B cell (primary cell): ENCODE data around the gene DIP2B. TPM values are rescaled to one million over a fixed set of nuclear protein-coding genes. Genes with fewer than 3 reads are reported as not detected.
A peak's percentile ranks its signal among the peaks of the same experiment; 100 is the strongest.

ENCODE experiments used
- ATAC-seq: fragments of 200-7000 bp; cut with Tn5 transposase; one replicate; pipeline ENCODE4 v1.10.0; 2021; ENCODE audit warnings: low read depth, mild to moderate bottlenecking, moderate number of reproducible peaks, moderate library complexity
- CTCF ChIA-PET: fragments of 350-600 bp; sonication (Branson Sonifier 250); formaldehyde crosslinking; loops from one replicate; lab custom pipeline; 2021; ENCODE audit warnings: antibody characterized with exemption, inconsistent platforms; lab: Charles Lee
- POLR2A ChIA-PET: fragments of 350-600 bp; sonication (Branson Sonifier 250); formaldehyde crosslinking; loops from one replicate; lab custom pipeline; 2021; ENCODE audit warnings: antibody characterized with exemption; lab: Charles Lee
- DNase-seq: peaks from one replicate; pipeline ENCODE4 v3.0.0; 2013
- H2AFZ ChIP-seq: 2 replicates; pipeline ENCODE4 v1.6.1; 2012; ENCODE audit warnings: mild to moderate bottlenecking, low read depth, low read length; ENCODE audit not compliant: insufficient read depth, poor library complexity, severe bottlenecking
- H3K27ac ChIP-seq, 2 donors: 1 replicate in 1 of 2; 2 replicates in 1 of 2; pipeline ENCODE4 v1.5.1; 2012 to 2013; ENCODE audit warnings: low read length in 2 of 2, mild to moderate bottlenecking in 2 of 2, moderate library complexity in 1 of 2
- H3K27me3 ChIP-seq, 4 experiments: fragments of 200-600 bp in 1 of 4; sonication (generic) in 1 of 4; replicated peaks in 1 of 4; 1 replicate in 2 of 4; 2 replicates in 2 of 4; pipeline versions ENCODE4 v1.6.1 to v1.7.0; 2013 to 2016; ENCODE audit warnings: low read length in 3 of 4, mild to moderate bottlenecking in 2 of 4, mixed read lengths in 1 of 4, moderate library complexity in 1 of 4; ENCODE audit not compliant: insufficient read depth in 4 of 4, control insufficient read depth in 3 of 4; ENCODE audit errors: control extremely low read depth in 1 of 4
- H3K36me3 ChIP-seq, 2 experiments: replicated peaks in 1 of 2; 1 replicate in 1 of 2; 2 replicates in 1 of 2; pipeline versions ENCODE4 v1.6.1 to v1.7.1; 2013; ENCODE audit warnings: low read length in 1 of 2; ENCODE audit not compliant: insufficient read depth in 2 of 2, control insufficient read depth in 1 of 2; ENCODE audit errors: control extremely low read depth in 1 of 2, extremely low read depth in 1 of 2
- H3K4me1 ChIP-seq, 2 donors: fragments of 200-600 bp in 1 of 2; sonication (generic) in 1 of 2; 1 replicate in 1 of 2; 2 replicates in 1 of 2; pipeline versions ENCODE4 v1.5.1 to v1.6.1; 2013 to 2017; ENCODE audit warnings: low read length in 2 of 2; ENCODE audit not compliant: control insufficient read depth in 2 of 2, insufficient read depth in 2 of 2
- H3K4me2 ChIP-seq: replicated peaks from 2 replicates; pipeline ENCODE3; 2012; ENCODE audit warnings: mild to moderate bottlenecking, low read depth, low read length; ENCODE audit not compliant: poor library complexity, severe bottlenecking
- H3K4me3 ChIP-seq, 5 experiments: fragments of 200-600 bp in 1 of 5; sonication (generic) in 1 of 5; 1 replicate in 3 of 5; 2 replicates in 2 of 5; pipeline versions ENCODE4 v1.5.1 to v1.7.0; 2011 to 2016; ENCODE audit warnings: low read length in 4 of 5, mild to moderate bottlenecking in 4 of 5, low read depth in 2 of 5, control low read depth in 1 of 5, moderate library complexity in 1 of 5; ENCODE audit not compliant: insufficient read depth in 1 of 5; ENCODE audit errors: control extremely low read depth in 1 of 5, extremely low read depth in 1 of 5
- H3K79me2 ChIP-seq: fragments of 200-600 bp; sonication (generic); one replicate; pipeline ENCODE4 v1.6.0; 2016; ENCODE audit warnings: low read length; ENCODE audit not compliant: control insufficient read depth, insufficient read depth
- H3K9ac ChIP-seq: fragments of 200-600 bp; sonication (generic); 2 replicates; pipeline ENCODE4 v1.6.1; 2017; ENCODE audit warnings: mild to moderate bottlenecking, low read length, moderate library complexity
- H3K9me3 ChIP-seq, 3 donors: one replicate each; pipeline versions ENCODE4 v1.6.1 to v1.7.1; 2013; ENCODE audit warnings: low read length in 2 of 3; ENCODE audit not compliant: control insufficient read depth in 2 of 3, insufficient read depth in 1 of 3; ENCODE audit errors: control extremely low read depth in 1 of 3
- H4K20me1 ChIP-seq: 2 replicates; pipeline ENCODE4 v1.6.0; 2012; ENCODE audit warnings: mild to moderate bottlenecking, low read length; ENCODE audit not compliant: insufficient read depth, control insufficient read depth, poor library complexity, severe bottlenecking
- H3K27ac Mint-ChIP-seq: one replicate; pipeline ENCODE4 v1.8.0; 2021; ENCODE audit warnings: mixed read lengths
- H3K27me3 Mint-ChIP-seq: one replicate; pipeline ENCODE4 v1.8.0; 2021; ENCODE audit warnings: mixed read lengths
- H3K4me1 Mint-ChIP-seq: one replicate; pipeline ENCODE4 v1.8.0; 2021; ENCODE audit warnings: mixed read lengths
- H3K4me3 Mint-ChIP-seq: one replicate; pipeline ENCODE4 v1.8.0; 2021; ENCODE audit warnings: mixed read lengths
- H3K9me3 Mint-ChIP-seq: one replicate; pipeline ENCODE4 v1.8.0; 2022; ENCODE audit warnings: mixed read lengths; ENCODE audit not compliant: insufficient read depth
- CTCF ChIP-seq: fragments of 200-600 bp; IDR thresholded peaks from one replicate; pipeline ENCODE4 v1.8.0; 2022; ENCODE audit warnings: antibody characterized with exemption, mild to moderate bottlenecking
- EZH2 ChIP-seq: IDR thresholded peaks from 2 replicates; pipeline ENCODE4 v1.6.1; 2012; ENCODE audit warnings: borderline replicate concordance, low read depth, mild to moderate bottlenecking, moderate library complexity, low read length; ENCODE audit not compliant: insufficient read depth, poor library complexity, severe bottlenecking
- WGBS: methylation state at CpG from one replicate; pipeline ENCODE4 v1.1.5; 2013; ENCODE audit warnings: missing lambda C conversion rate; ENCODE audit not compliant: insufficient coverage; 5-methylcytosine and 5-hydroxymethylcytosine counted together
- intact Hi-C: fragments of 100-400 bp; cut with micrococcal nuclease; formaldehyde crosslinking; loops from one replicate; pipeline ENCODE4 v1.10.0; 2022
- polyA plus RNA-seq: library from polyadenylated mRNA; depleted of rRNA; stranded (reverse); fragments of >200 nt; gene quantifications from 2 replicates; pipeline ENCODE4 v1.2.3, GENCODE V29; 2012
- total RNA-seq, 2 donors: library from RNA; stranded (reverse); fragments of 120-200 nt in 1 of 2; gene quantifications; 1 replicate in 1 of 2; 2 replicates in 1 of 2; pipeline versions ENCODE4 v1.2.3 to v1.2.4, GENCODE V29; 2013 to 2022

DIP2B gene
- total and polyA plus RNA-seq, 2 donors (not counting 1 experiment from before 2014, with no cell fraction given) = 16.4 to 38.8 TPM

DNA sequence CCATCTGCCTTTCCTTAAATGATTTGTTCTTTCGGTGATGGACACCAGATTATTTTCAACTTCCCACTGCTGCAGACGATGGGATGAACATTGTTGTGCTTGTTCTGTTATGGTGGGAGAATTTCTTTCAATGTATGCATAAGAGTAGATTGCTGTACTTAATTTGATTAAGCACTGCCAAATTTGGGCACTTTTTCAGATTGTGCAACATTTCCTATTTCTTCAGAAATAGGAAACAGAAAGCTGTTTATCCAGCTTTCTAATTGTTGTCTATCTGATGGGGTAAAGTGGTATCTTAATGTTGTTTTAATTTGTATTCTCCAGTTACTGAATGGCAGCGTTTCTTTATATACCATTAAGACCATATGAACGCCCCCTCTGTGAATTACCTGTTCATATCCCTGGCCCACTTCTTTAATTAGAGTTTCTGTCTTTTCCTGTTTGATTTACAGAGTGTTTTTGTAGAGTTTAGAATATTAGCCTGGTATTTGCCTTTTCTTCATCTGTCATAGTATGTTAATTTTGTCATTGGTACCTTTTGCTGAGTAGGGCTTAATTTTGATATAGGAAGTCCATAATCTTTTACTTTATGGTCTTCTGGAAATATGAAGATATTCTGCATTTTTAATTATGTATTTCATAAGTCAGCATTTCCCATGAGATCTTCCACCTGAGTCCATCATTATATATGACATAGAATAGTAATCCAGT is 59.6 kb downstream of the DIP2B start:
- Histone ChIP-seq H3K4me3 (no peak overlapping the region), H3K79me2 (peaks cover 100% of the 10 kb centered on the region), H3K9ac (no peak overlapping the region), H3K9me3 (no peaks in the 10 kb centered on the region), H3K4me1 (peaks cover 18 to 30% of the 10 kb centered on the region in 2 donors), H4K20me1 (peaks cover 81% of the 10 kb centered on the region), H2AFZ (no peak overlapping the region), H3K27me3 (no peaks in the 10 kb centered on the region), H3K36me3 (peaks cover 0 to 3% of the 10 kb centered on the region in 2 experiments), H3K4me2 (no peak overlapping the region), H3K27ac (peak overlapping the region in 1 of 2 donors; percentile 11)
- Mint-ChIP-seq H3K27me3 (no peaks in the 10 kb centered on the region), H3K4me3 (no peak overlapping the region), H3K9me3 (no peaks in the 10 kb centered on the region), H3K27ac (peak overlapping the region; percentile 34), H3K4me1 (peaks cover 64% of the 10 kb centered on the region)
- TF ChIP-seq EZH2 (no peak), CTCF (no peak)
- POLR2A ChIA-PET = no interaction called here
- intact Hi-C loops = no loop called here
- ATAC-seq (no peak), DNase-seq (no peak)
- CTCF ChIA-PET = no interaction called here
- WGBS = no CpG with 5 or more reads among the region's 4 CpGs

DNA sequence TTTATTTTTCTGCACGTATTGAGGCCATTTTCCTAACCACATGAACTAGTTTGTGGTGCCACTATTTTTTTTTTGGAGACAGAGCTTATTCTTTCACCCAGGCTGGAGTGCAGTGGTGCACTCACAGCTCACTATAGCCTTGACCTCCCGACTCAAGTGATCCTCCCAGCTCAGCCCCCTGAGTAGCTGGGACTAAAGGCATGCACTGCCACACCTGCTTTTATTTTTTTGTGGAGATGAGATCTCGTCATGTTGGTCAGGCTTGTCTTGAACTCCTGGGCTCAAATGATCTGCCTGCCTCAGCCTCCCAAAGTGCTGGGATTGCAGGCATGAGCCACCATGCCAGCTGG is 60.1 kb downstream of the DIP2B start:
- Histone ChIP-seq H3K9me3 (no peaks in the 10 kb centered on the region), H3K27ac (no peak overlapping the region), H3K36me3 (peaks cover 0 to 3% of the 10 kb centered on the region in 2 experiments), H3K4me1 (peaks cover 15 to 27% of the 10 kb centered on the region in 2 donors), H3K9ac (no peak overlapping the region), H2AFZ (no peak overlapping the region), H3K79me2 (peaks cover 97% of the 10 kb centered on the region), H4K20me1 (peaks cover 79% of the 10 kb centered on the region), H3K4me3 (no peak overlapping the region), H3K27me3 (no peaks in the 10 kb centered on the region), H3K4me2 (no peak overlapping the region)
- intact Hi-C loops = no loop called here
- H3K27ac Mint-ChIP-seq = no peak overlapping the region
- ATAC-seq = no peak
- H3K4me1 Mint-ChIP-seq = peaks cover 63% of the 10 kb centered on the region
- H3K9me3 Mint-ChIP-seq = no peaks in the 10 kb centered on the region
- CTCF ChIA-PET = no interaction called here
- no peak for DNase-seq
- H3K4me3 Mint-ChIP-seq = no peak overlapping the region
- POLR2A ChIA-PET = no interaction called here
- no peaks in the 10 kb centered on the region for H3K27me3 Mint-ChIP-seq
- TF ChIP-seq EZH2 (no peak), CTCF (no peak)
- 92% methylated on average over 3 of the region's 3 CpGs for WGBS
